HEK293 (cell line): ENCODE data around the gene ASB8.

Source experiments
- BCL6B ChIP-seq: fragments of 450-650 bp; formaldehyde crosslinking; IDR thresholded peaks from 2 replicates; pipeline ENCODE4 v1.5.1; 2017; ENCODE audit warnings: missing biosample characterization, missing genetic modification characterization
- KLF16 ChIP-seq: fragments of 450-650 bp; formaldehyde crosslinking; IDR thresholded peaks from 2 replicates; pipeline ENCODE4 v1.5.1; 2017; ENCODE audit warnings: missing biosample characterization, missing genetic modification characterization
- SCRT1 ChIP-seq: fragments of 450-650 bp; formaldehyde crosslinking; IDR thresholded peaks from 2 replicates; pipeline ENCODE4 v1.5.1; 2016; ENCODE audit warnings: missing biosample characterization, missing genetic modification characterization, borderline replicate concordance
- TRIM28 ChIP-seq: IDR thresholded peaks from 2 replicates; pipeline ENCODE4 v1.6.1; 2011; ENCODE audit warnings: low read length, control low read depth, borderline replicate concordance
- TSHZ1 ChIP-seq: fragments of 450-650 bp; formaldehyde crosslinking; IDR thresholded peaks from 2 replicates; pipeline ENCODE4 v1.5.1; 2016; ENCODE audit warnings: missing biosample characterization, missing genetic modification characterization, borderline replicate concordance
- ZNF10 ChIP-seq: fragments of 450-650 bp; formaldehyde crosslinking; IDR thresholded peaks from 2 replicates; pipeline ENCODE4 v1.5.1; 2017; ENCODE audit warnings: missing biosample characterization, missing genetic modification characterization
- ZNF138 ChIP-seq: fragments of 450-650 bp; formaldehyde crosslinking; IDR thresholded peaks from 2 replicates; pipeline ENCODE4 v1.5.1; 2016; ENCODE audit warnings: missing biosample characterization, missing genetic modification characterization, borderline replicate concordance
- ZNF23 ChIP-seq: fragments of 450-650 bp; formaldehyde crosslinking; IDR thresholded peaks from 2 replicates; pipeline ENCODE4 v1.5.1; 2016; ENCODE audit warnings: missing biosample characterization, missing genetic modification characterization, borderline replicate concordance
- ZNF239 ChIP-seq: fragments of 450-650 bp; formaldehyde crosslinking; IDR thresholded peaks from 2 replicates; pipeline ENCODE4 v1.5.1; 2016; ENCODE audit warnings: missing biosample characterization, missing genetic modification characterization
- ZNF248 ChIP-seq: fragments of 450-650 bp; formaldehyde crosslinking; IDR thresholded peaks from 2 replicates; pipeline ENCODE4 v1.5.1; 2017; ENCODE audit warnings: missing biosample characterization, missing genetic modification characterization
- ZNF274 ChIP-seq, 2 experiments: fragments of 200-500 bp in 1 of 2; fragments of 450-650 bp in 1 of 2; sonication (Bioruptor generic) in 1 of 2; formaldehyde crosslinking in 1 of 2; IDR thresholded peaks; 2 replicates each; pipeline versions ENCODE4 v1.5.1 to v1.6.1; 2014 to 2016; ENCODE audit warnings: borderline replicate concordance in 1 of 2, inconsistent platforms in 1 of 2, low read length in 1 of 2, missing biosample characterization in 1 of 2, missing genetic modification characterization in 1 of 2
- ZNF292 ChIP-seq: fragments of 450-650 bp; formaldehyde crosslinking; IDR thresholded peaks from 2 replicates; pipeline ENCODE4 v1.5.1; 2016; ENCODE audit warnings: low read depth, missing biosample characterization, missing genetic modification characterization, borderline replicate concordance
- ZNF354C ChIP-seq: fragments of 450-650 bp; formaldehyde crosslinking; IDR thresholded peaks from 2 replicates; pipeline ENCODE4 v1.5.1; 2016; ENCODE audit warnings: missing biosample characterization, missing genetic modification characterization, low read depth, borderline replicate concordance
- ZNF366 ChIP-seq: fragments of 450-650 bp; formaldehyde crosslinking; conservative IDR thresholded peaks from 2 replicates; pipeline ENCODE4 v1.5.1; 2016; ENCODE audit warnings: missing biosample characterization, missing genetic modification characterization
- ZNF37A ChIP-seq: fragments of 450-650 bp; IDR thresholded peaks from 2 replicates; pipeline ENCODE4 v1.5.1; 2018; ENCODE audit warnings: missing biosample characterization, missing genetic modification characterization
- ZNF449 ChIP-seq: fragments of 450-650 bp; formaldehyde crosslinking; IDR thresholded peaks from 2 replicates; pipeline ENCODE4 v1.5.1; 2017; ENCODE audit warnings: missing biosample characterization, mild to moderate bottlenecking, missing genetic modification characterization, moderate library complexity
- ZNF488 ChIP-seq: fragments of 450-650 bp; formaldehyde crosslinking; IDR thresholded peaks from 2 replicates; pipeline ENCODE4 v1.5.1; 2016; ENCODE audit warnings: missing biosample characterization, missing genetic modification characterization
- ZNF513 ChIP-seq: fragments of 450-650 bp; IDR thresholded peaks from 2 replicates; pipeline ENCODE4 v1.5.1; 2018; ENCODE audit warnings: missing biosample characterization, missing genetic modification characterization
- ZNF514 ChIP-seq: fragments of 450-650 bp; formaldehyde crosslinking; IDR thresholded peaks from 2 replicates; pipeline ENCODE4 v1.5.1; 2016; ENCODE audit warnings: missing biosample characterization, missing genetic modification characterization
- ZNF549 ChIP-seq: fragments of 450-650 bp; IDR thresholded peaks from 2 replicates; pipeline ENCODE4 v1.5.1; 2018; ENCODE audit warnings: missing biosample characterization, missing genetic modification characterization, mild to moderate bottlenecking, inconsistent platforms, moderate library complexity
- ZNF580 ChIP-seq: fragments of 450-650 bp; formaldehyde crosslinking; IDR thresholded peaks from 2 replicates; pipeline ENCODE4 v1.5.1; 2016; ENCODE audit warnings: missing biosample characterization, missing genetic modification characterization
- ZNF692 ChIP-seq: fragments of 450-650 bp; formaldehyde crosslinking; IDR thresholded peaks from 2 replicates; pipeline ENCODE4 v1.5.1; 2016; ENCODE audit warnings: missing biosample characterization, missing genetic modification characterization
- ZNF776 ChIP-seq: fragments of 450-650 bp; formaldehyde crosslinking; IDR thresholded peaks from 2 replicates; pipeline ENCODE4 v1.5.0; 2017; ENCODE audit warnings: missing biosample characterization, missing genetic modification characterization, borderline replicate concordance
- ZNF785 ChIP-seq: fragments of 450-650 bp; formaldehyde crosslinking; IDR thresholded peaks from 2 replicates; pipeline ENCODE4 v1.5.1; 2016; ENCODE audit warnings: missing biosample characterization, missing genetic modification characterization
- ZNF791 ChIP-seq: fragments of 450-650 bp; formaldehyde crosslinking; IDR thresholded peaks from 2 replicates; pipeline ENCODE4 v1.5.1; 2016; ENCODE audit warnings: missing biosample characterization, missing genetic modification characterization
- ZNF843 ChIP-seq: fragments of 450-650 bp; formaldehyde crosslinking; IDR thresholded peaks from 2 replicates; pipeline ENCODE4 v1.5.1; 2016; ENCODE audit warnings: missing biosample characterization, missing genetic modification characterization
- ZSCAN5A ChIP-seq: fragments of 450-650 bp; formaldehyde crosslinking; IDR thresholded peaks from 2 replicates; pipeline ENCODE4 v1.5.1; 2016; ENCODE audit warnings: missing biosample characterization, missing genetic modification characterization

The ASB8 gene

GRCh38 chr12:48197971-48198671, 40.8 kb upstream of the ASB8 start (continued):
- TF ChIP-seq ZNF791 (tag by site-specific recombination) (no peak), ZNF692 (peak; percentile 53; the same call in 1 of the 2 replicates), ZNF488 (tag by site-specific recombination) (no peak), ZNF138 (tag by site-specific recombination) (no peak), BCL6B (tag by site-specific recombination) (no peak), ZNF37A (tag by site-specific recombination) (no peak), ZNF239 (tag by site-specific recombination) (no peak), ZNF248 (tag by site-specific recombination) (no peak), ZNF580 (tag by site-specific recombination) (no peak), ZNF549 (tag by site-specific recombination) (no peak), ZNF274 (IDR thresholded peaks at IDR 0.05; ENCODE audit: low read length) (no peak), ZNF274 (tag by site-specific recombination; IDR thresholded peaks at IDR 0.05; ENCODE audit: borderline replicate concordance) (no peak), ZNF366 (tag by site-specific recombination) (peak; percentile 53), ZNF785 (tag by site-specific recombination) (no peak), TRIM28 (peak; percentile 14; the same call in 1 of the 2 replicates), ZSCAN5A (tag by site-specific recombination) (no peak), ZNF514 (tag by site-specific recombination) (no peak), KLF16 (tag by site-specific recombination) (no peak), ZNF354C (tag by site-specific recombination) (no peak), ZNF292 (tag by site-specific recombination) (no peak), ZNF843 (tag by site-specific recombination) (no peak), SCRT1 (no peak), ZNF449 (no peak), ZNF23 (tag by site-specific recombination) (no peak), TSHZ1 (no peak), ZNF10 (tag by site-specific recombination) (no peak), ZNF776 (no peak), ZNF513 (tag by site-specific recombination) (no peak)
